Measurements from ENCODE around the gene MAPK8IP3.
A peak's percentile ranks its signal among the peaks of the same experiment; 100 is the strongest.

Gene MAPK8IP3

GRCh38 chr16:1784977-1785845 lies 79.2 kb downstream of the MAPK8IP3 start:
- no peak overlapping the region for H3K4me3 ChIP-seq (ENCODE audit: low read depth, low read length)
- DNase-seq (ENCODE audit: low read depth), result no peak
- TF ChIP-seq CTCF (conservative IDR thresholded peaks at IDR 0.05; ENCODE audit: low read depth, low read length), result no peak

GRCh38 chr16:1785846-1786170 lies 79.8 kb downstream of the MAPK8IP3 start:
- H3K4me3 ChIP-seq (ENCODE audit: low read depth, low read length), result no peak overlapping the region
- no peak for DNase-seq (ENCODE audit: low read depth)
- no peak for TF ChIP-seq CTCF (conservative IDR thresholded peaks at IDR 0.05; ENCODE audit: low read depth, low read length)

GRCh38 chr16:1786242-1787055 lies 80.5 kb downstream of the MAPK8IP3 start:
- no peak for DNase-seq (ENCODE audit: low read depth)
- no peak overlapping the region for H3K4me3 ChIP-seq (ENCODE audit: low read depth, low read length)
- TF ChIP-seq CTCF (conservative IDR thresholded peaks at IDR 0.05; ENCODE audit: low read depth, low read length), result peak; percentile 10

- no peak overlapping the region for H3K4me3 ChIP-seq (ENCODE audit: low read depth, low read length)
- TF ChIP-seq CTCF (conservative IDR thresholded peaks at IDR 0.05; ENCODE audit: low read depth, low read length), result no peak
- DNase-seq (ENCODE audit: low read depth), result no peak
These were observed 81.0 kb downstream of the MAPK8IP3 start for GRCh38 chr16:1787056-1787321.

GRCh38 chr16:1787322-1788094 lies 81.5 kb downstream of the MAPK8IP3 start:
- no peak overlapping the region for H3K4me3 ChIP-seq (ENCODE audit: low read depth, low read length)
- no peak for DNase-seq (ENCODE audit: low read depth)
- no peak for TF ChIP-seq CTCF (conservative IDR thresholded peaks at IDR 0.05; ENCODE audit: low read depth, low read length)

- H3K4me3 ChIP-seq (ENCODE audit: low read depth, low read length), result no peak overlapping the region
- no peak for DNase-seq (ENCODE audit: low read depth)
- TF ChIP-seq CTCF (conservative IDR thresholded peaks at IDR 0.05; ENCODE audit: low read depth, low read length), result no peak
These were observed 82.2 kb downstream of the MAPK8IP3 start for GRCh38 chr16:1788095-1788707.

All from choroid plexus epithelial cell (primary cell).